T-helper 22 cell (primary cell): ENCODE data around the gene PBX3.

Experiments used
- DNase-seq: peaks from one replicate; pipeline ENCODE4 v3.0.0-alpha.2; 2020; ENCODE audit warnings: low read depth

The PBX3 gene

DNA sequence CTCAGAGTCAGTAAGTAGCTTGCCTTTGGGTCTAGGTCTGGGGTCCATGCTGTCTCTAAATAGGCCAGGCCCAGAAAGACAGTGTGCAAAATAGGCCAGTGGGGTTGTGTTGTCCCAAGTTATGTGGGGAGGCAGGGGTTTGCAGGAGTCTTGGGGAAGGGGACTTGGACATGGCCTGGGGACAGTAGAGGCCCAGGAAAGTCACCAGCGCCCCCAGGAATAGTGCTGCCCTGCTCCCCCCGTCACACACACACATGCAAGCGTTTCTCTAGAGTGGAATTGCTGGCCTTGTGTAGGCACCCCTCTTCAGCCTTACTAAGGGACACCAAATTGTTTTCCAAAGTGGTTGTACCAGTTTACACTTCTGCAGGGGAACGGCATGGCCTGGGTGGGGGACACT, 227.5 kb downstream of the PBX3 start:
- DNase-seq: no peak

GRCh38 chr9:125977223-125977622, 230.1 kb downstream of the PBX3 start:
- no peak for DNase-seq

DNA sequence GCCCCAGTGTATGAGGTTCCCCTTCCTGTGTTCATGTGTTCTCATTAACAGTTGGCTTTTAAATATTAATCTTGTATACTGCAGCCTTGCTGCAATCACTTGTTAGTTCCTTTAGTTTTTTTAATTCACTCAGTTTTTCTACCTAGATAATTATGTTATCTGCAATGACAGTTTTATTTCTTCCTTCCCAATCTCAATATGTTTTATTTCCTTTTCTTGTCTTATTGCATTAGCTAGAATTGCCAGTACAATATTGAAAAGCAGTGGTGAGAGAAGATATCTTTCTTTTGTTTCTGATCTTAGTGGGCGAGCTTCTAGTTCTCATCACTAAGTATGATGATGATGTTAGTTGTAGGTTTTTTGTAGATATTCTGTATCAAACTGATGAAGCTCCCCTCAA, 232.2 kb downstream of the PBX3 start:
- DNase-seq: no peak

- no peak for DNase-seq
Observed at GRCh38 chr9:125982798-125983406, 235.7 kb downstream of the PBX3 start.

DNA sequence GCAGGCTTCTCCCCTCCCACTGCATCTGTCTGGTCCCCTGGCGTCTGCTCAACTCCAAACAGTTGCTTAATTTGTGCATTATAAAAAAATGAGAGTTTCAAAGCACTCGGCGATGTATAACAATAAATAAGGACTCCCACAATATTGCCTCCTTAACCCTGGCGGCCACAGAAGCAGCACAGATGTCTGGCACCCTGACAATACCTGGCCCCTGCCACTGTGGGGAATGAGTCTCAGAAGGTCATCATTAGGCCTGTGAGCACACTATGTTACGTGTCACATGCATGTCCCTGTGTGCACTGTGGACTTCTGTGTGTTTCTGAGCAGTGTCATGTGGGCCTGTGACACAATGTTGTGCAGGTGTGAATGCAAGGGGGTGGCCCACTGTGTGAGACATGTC, 236.5 kb downstream of the PBX3 start:
- DNase-seq: no peak

- DNase-seq: no peak
Observed at GRCh38 chr9:125984461-125984860, 237.3 kb downstream of the PBX3 start.

- DNase-seq: no peak
Observed at GRCh38 chr9:125985142-125985997, 238.2 kb downstream of the PBX3 start.

- DNase-seq: no peak
Observed at GRCh38 chr9:125985998-125986655, 239.0 kb downstream of the PBX3 start.

GRCh38 chr9:125986966-125987365, 239.8 kb downstream of the PBX3 start:
- DNase-seq: no peak

DNA sequence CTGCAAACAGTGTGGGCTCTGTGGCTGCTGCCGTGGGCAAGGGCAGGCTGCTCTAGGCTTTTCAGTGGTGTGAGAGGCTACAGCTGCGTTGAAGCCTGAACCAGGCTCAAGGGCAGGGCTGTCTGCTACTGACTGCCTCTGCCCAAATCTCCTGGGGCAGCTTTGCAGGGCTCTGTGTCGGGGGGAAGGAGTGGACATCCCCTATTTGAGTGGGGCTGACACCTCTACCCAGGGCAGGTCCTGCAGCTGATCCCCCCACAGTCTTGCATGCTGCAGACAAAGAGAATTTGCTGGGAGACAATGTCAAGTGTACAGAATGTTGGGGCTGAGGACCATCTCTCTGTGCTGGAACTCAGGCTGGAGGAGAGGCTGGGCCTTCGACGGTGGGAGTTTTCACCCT, 240.2 kb downstream of the PBX3 start:
- no peak for DNase-seq

DNA sequence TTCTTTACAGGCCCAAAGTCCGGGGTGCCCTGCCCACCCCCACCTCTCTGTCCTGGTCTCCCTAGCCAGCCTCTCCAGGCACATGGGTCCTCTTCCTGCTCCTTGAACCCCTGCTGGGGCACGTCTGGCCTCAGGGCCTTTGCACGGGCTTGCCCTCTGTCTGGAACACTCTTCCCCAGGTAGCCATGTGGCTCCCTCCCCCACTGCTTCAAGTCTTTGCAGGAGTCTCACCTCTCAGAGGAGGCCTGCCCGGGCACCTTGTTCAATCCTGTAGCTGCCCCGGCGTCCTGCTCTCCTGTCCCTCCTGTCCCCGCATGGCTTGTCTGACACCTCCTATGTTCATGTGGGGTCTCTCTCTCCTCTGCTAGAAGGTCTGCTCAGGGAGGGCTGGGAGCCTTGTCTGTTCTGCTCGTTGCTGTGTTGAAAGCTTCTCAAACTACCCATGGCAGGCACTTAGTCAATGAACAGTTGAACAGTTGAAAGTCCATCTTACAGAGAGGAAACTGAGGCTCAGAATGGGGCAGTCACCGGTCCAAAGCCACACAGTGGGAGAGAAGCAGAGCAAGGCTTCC, 241.4 kb downstream of the PBX3 start:
- DNase-seq: no peak

- DNase-seq: no peak
Observed at GRCh38 chr9:125989090-125989501, 241.9 kb downstream of the PBX3 start.

- DNase-seq: no peak
Observed at GRCh38 chr9:125989524-125990180, 242.5 kb downstream of the PBX3 start.

DNA sequence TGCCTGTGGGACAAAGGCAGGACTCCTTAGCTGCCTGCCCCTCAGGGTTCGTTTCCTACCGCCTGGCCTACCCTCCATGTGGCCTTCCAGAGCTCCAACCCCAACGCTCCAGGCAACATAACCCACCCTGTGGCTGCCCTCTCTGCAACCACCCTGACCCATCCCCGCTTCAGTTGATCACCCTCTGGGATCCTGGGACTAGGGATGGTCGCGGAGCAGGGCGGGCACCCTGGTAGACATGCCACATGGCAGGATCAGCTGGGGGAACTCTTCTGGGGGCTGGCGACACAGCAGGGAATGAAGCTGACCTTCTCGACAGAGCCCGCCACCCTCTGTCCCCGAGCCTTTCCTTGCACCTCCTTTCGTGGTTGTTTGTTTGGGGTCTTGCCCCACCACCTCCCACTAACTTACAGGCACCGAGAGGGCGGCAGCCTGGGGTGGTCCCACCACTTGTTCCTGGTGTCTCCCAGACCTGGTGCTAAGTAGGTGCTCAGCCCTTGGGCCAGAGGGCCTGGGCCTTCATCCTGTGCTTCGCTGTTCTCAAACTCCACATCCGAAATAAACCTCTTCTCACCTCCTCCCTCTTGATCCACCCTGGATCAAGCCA, 243.1 kb downstream of the PBX3 start:
- DNase-seq: no peak

DNA sequence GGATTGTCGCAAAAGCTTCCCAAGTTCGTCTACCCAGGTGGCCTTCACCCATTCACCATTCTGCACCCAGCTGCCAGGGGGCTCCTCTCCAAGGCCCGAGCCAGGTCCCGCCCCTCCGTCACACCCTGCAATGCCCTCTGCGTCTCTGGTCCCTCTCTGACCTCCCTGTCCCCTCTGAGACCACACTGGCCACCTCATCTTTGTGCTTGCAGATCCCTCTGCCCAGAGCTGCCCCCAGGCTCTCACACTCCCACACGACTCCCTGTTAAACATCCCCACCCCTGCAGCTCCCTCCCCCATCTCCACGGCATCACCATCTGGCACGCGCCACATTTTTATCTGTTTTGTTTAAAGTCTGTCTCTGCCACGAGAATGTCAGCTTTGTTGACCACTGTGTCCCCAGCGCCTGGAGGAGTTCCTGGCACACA, 243.6 kb downstream of the PBX3 start:
- no peak for DNase-seq

GRCh38 chr9:125991886-125992529, 244.8 kb downstream of the PBX3 start:
- no peak for DNase-seq

DNA sequence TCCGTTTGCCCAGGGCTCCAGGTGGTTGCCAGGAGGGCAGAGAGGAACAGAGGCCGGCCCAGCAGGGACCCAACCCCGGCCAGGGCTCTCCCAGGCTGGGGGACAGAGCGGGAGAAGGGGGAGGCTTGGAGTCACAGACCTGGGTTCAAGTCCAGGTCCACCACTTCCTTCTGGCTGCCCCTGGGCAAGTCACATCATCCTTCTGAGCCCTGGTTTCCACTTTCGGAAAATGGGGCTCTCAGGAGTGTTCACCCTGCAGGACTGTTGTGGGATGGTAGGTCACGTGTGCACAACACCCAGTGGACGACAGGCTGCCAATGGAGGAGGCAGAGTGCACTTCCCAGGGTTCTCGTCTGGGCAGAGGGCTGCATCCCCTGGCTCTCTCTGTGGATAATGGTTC, 245.4 kb downstream of the PBX3 start:
- DNase-seq: no peak

GRCh38 chr9:125993466-125993865, 246.3 kb downstream of the PBX3 start:
- no peak for DNase-seq

GRCh38 chr9:125994066-125994943, 247.1 kb downstream of the PBX3 start:
- DNase-seq: no peak

DNA sequence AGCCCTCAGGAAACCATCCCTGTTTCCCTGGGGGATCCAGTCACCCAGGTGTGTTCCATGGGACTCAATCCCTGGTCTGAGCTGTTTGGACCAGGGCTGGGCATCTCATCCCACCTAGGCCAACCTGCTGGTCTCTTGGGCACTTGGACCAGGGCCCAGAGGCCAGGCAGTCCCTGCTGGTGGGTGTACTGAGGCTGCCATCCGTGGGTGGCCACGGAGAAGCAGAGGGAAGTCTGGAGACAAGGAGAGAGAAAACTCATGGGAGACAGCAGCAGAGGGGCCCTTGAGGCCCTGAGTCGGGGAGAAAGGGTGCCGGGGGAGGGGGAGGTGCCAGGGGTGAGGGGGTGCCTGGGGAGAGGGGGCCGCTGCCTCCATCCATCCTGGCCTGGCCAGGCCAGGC, 247.8 kb downstream of the PBX3 start:
- DNase-seq: no peak
